Stomach (tissue), 9 donors: ENCODE measurements around the gene IGFBP4. TPM values are rescaled to one million over a fixed set of nuclear protein-coding genes. Genes with fewer than 3 reads are reported as not detected.

ENCODE experiments used
- DNase-seq, 2 donors: peaks; one replicate each; pipeline versions ENCODE4 v3.0.0 to v3.0.0-alpha.2; 2013 to 2019
- H3K27ac ChIP-seq, 5 donors: fragments of 200-600 bp in 4 of 5; sonication (generic) in 4 of 5; one replicate each; pipeline ENCODE4 v1.5.1; 2013 to 2019; ENCODE audit warnings: mild to moderate bottlenecking in 1 of 5, moderate library complexity in 1 of 5
- H3K27me3 ChIP-seq, 3 donors: fragments of 200-600 bp; sonication (generic); one replicate each; pipeline ENCODE4 v1.5.1; 2017 to 2019; ENCODE audit warnings: mixed run types in 1 of 3
- H3K36me3 ChIP-seq, 4 donors: fragments of 200-600 bp; sonication (generic); 1 replicate in 3 of 4; 2 replicates in 1 of 4; pipeline ENCODE4 v1.5.1; 2016 to 2019
- H3K4me1 ChIP-seq, 4 donors: fragments of 200-600 bp; sonication (generic); one replicate each; pipeline ENCODE4 v1.5.1; 2016 to 2019
- H3K4me3 ChIP-seq, 4 donors: fragments of 200-600 bp; sonication (generic) in 3 of 4; one replicate each; pipeline ENCODE4 v1.5.1; 2016 to 2019; ENCODE audit warnings: mild to moderate bottlenecking in 1 of 4
- H3K9me3 ChIP-seq, 4 donors: fragments of 200-600 bp; sonication (generic); one replicate each; pipeline ENCODE4 v1.5.1; 2016 to 2019
- EP300 ChIP-seq: sonication (generic); formaldehyde crosslinking; IDR thresholded peaks from one replicate; pipeline ENCODE4 v1.6.1; 2017; ENCODE audit warnings: antibody characterized with exemption
- POLR2A ChIP-seq, 4 donors: fragments of 450-650 bp; IDR thresholded peaks; one replicate each; pipeline ENCODE4 v1.6.1; 2016; ENCODE audit warnings: antibody characterized with exemption in 4 of 4, control low read depth in 2 of 4, mild to moderate bottlenecking in 1 of 4, moderate library complexity in 1 of 4
- POLR2AphosphoS5 ChIP-seq, 3 donors: sonication (generic); formaldehyde crosslinking; IDR thresholded peaks; one replicate each; pipeline ENCODE4 v1.6.1; 2016; ENCODE audit warnings: antibody characterized with exemption in 3 of 3
- WGBS, 5 donors: extraction: QIAGEN DNeasy Blood & Tissue Kit in 3 of 5; methylation state at CpG; one replicate each; pipeline versions ENCODE4 v1.1.5 to v1.1.7; 2013 to 2018; 5-methylcytosine and 5-hydroxymethylcytosine counted together
- intact Hi-C: fragments of 100-400 bp; cut with DNase I; formaldehyde crosslinking; loops from one replicate; pipeline ENCODE4 v1.15.1; 2023; ENCODE audit warnings: low total_unique reads
- polyA plus RNA-seq, 3 donors: library from polyadenylated mRNA; stranded (reverse); fragments of 200-250 nt; gene quantifications; one replicate each; pipeline ENCODE4 v1.2.3, GENCODE V29; 2013
- total RNA-seq, 5 donors: library from RNA; depleted of rRNA; stranded (reverse); fragments of >200 nt; gene quantifications; one replicate each; pipeline versions ENCODE4 v1.1.0 to v1.2.3, GENCODE V29; 2014 to 2016
- TF ChIP-seq, protein P1 (sequence below), 7 experiments: fragments of 450-650 bp in 4 of 7; fragments of 200-600 bp in 3 of 7; sonication (generic) in 3 of 7; IDR thresholded peaks; one replicate each; pipeline ENCODE4 v1.5.1; 2016 to 2019; ENCODE audit warnings: antibody characterized with exemption in 7 of 7, control low read depth in 2 of 7, mild to moderate bottlenecking in 1 of 7
- donor health status: healthy with polysubstance abuse.
- donor health status: Bipolar disorder and iron deficiency.
- donor health status: healthy.

IGFBP4 gene
- total and polyA plus RNA-seq, 8 donors, result 71.2 to 658 (median 157) TPM

GRCh38 chr17:40473573-40474365 is 30.5 kb downstream of the IGFBP4 start:
- Histone ChIP-seq H3K27ac (peak overlapping the region in 4 of 5 donors; percentile 12 to 82 (median 50)), H3K9me3 (no peaks in the 10 kb centered on the region), H3K27me3 (no peaks in the 10 kb centered on the region), H3K4me3 (no peak overlapping the region), H3K4me1 (peaks cover 5 to 65% (median 29%) of the 10 kb centered on the region in 4 donors), H3K36me3 (no peaks in the 10 kb centered on the region)
- WGBS, 5 donors, result 64 to 70% (median 67%) methylated on average over 16 of the region's 16 CpGs
- no peak for TF ChIP-seq EP300
- no peak for TF ChIP-seq POLR2AphosphoS5 (IDR thresholded peaks at IDR 0.05)
- TF ChIP-seq POLR2A (IDR thresholded peaks at IDR 0.05), result no peak
- TF ChIP-seq, protein P1, sequence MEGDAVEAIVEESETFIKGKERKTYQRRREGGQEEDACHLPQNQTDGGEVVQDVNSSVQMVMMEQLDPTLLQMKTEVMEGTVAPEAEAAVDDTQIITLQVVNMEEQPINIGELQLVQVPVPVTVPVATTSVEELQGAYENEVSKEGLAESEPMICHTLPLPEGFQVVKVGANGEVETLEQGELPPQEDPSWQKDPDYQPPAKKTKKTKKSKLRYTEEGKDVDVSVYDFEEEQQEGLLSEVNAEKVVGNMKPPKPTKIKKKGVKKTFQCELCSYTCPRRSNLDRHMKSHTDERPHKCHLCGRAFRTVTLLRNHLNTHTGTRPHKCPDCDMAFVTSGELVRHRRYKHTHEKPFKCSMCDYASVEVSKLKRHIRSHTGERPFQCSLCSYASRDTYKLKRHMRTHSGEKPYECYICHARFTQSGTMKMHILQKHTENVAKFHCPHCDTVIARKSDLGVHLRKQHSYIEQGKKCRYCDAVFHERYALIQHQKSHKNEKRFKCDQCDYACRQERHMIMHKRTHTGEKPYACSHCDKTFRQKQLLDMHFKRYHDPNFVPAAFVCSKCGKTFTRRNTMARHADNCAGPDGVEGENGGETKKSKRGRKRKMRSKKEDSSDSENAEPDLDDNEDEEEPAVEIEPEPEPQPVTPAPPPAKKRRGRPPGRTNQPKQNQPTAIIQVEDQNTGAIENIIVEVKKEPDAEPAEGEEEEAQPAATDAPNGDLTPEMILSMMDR (IDR thresholded peaks at IDR 0.05), result no peak
- intact Hi-C loops, result no loop called here
- DNase-seq, result no peak

- Histone ChIP-seq H3K36me3 (no peaks in the 10 kb centered on the region), H3K9me3 (no peaks in the 10 kb centered on the region), H3K27ac (peak overlapping the region in 4 of 5 donors; percentile 12 to 82 (median 50)), H3K4me3 (no peak overlapping the region), H3K4me1 (peaks cover 5 to 65% (median 29%) of the 10 kb centered on the region in 4 donors), H3K27me3 (no peaks in the 10 kb centered on the region)
- no peak for DNase-seq
- intact Hi-C loops, result no loop called here
- TF ChIP-seq POLR2A (IDR thresholded peaks at IDR 0.05), result no peak
- TF ChIP-seq, protein P1 (IDR thresholded peaks at IDR 0.05), result no peak
- no peak for TF ChIP-seq POLR2AphosphoS5 (IDR thresholded peaks at IDR 0.05)
- no peak for TF ChIP-seq EP300
- WGBS, 5 donors, result 80 to 91% (median 86%) methylated on average over 9 of the region's 9 CpGs
These were observed 31.3 kb downstream of the IGFBP4 start for GRCh38 chr17:40474419-40475002.

DNA sequence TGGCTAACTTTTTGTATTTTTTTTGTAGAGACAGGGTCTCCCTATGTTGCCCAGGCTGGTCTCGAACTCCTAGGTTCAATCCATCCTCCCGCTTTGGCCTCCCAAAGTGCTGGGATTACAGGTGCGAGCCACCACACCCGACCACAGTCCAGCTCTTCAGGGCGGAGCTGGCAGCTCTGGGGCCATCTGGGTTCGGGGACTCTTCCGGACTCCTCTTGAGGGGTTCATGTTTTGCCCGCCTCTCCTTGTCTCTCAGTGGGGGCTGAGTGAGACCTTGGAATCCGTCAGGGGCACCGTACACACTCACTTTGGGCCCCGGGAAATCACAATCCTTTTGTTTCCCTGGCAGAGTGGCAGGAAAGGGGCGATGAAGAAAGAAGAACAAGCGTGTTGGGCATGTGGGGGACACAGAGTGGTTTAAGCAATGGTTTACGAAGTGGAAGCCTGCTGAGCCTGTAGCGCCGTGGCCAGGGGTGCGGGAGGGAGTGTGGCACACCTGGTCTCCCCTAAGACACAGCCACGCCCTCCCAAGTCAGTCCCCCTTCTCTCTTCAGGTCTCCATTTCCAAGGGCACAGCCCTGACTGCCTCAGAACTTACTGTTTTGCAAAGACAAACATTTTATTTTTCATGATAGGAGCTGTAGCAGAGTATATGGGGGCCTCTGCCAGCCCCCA is 32.1 kb downstream of the IGFBP4 start:
- Histone ChIP-seq H3K27me3 (no peaks in the 10 kb centered on the region), H3K36me3 (no peaks in the 10 kb centered on the region), H3K9me3 (no peaks in the 10 kb centered on the region), H3K4me1 (peaks cover 5 to 65% (median 31%) of the 10 kb centered on the region in 4 donors), H3K27ac (peak overlapping the region in 4 of 5 donors; percentile 12 to 82 (median 50)), H3K4me3 (no peak overlapping the region)
- no peak for DNase-seq
- 88 to 93% (median 91%) methylated on average over 18 of the region's 18 CpGs for WGBS, 5 donors
- no peak for TF ChIP-seq POLR2A (IDR thresholded peaks at IDR 0.05)
- no peak for TF ChIP-seq POLR2AphosphoS5 (IDR thresholded peaks at IDR 0.05)
- no peak for TF ChIP-seq EP300
- TF ChIP-seq, protein P1 (IDR thresholded peaks at IDR 0.05), result no peak
- intact Hi-C loops, result no loop called here

- H3K36me3 ChIP-seq, result no peaks in the 10 kb centered on the region
- intact Hi-C loops, result no loop called here
- no peak for DNase-seq
- H3K4me3 ChIP-seq, result no peak overlapping the region
- no peaks in the 10 kb centered on the region for H3K9me3 ChIP-seq
- WGBS, 5 donors, result 78 to 100% (median 91%) methylated on average over 1 of the region's 1 CpG; no CpG with 5 or more reads in 1 of the 5 donors
- H3K4me1 ChIP-seq, result peaks cover 5 to 44% (median 31%) of the 10 kb centered on the region in 4 donors
- H3K27ac ChIP-seq, result no peak overlapping the region
- TF ChIP-seq POLR2AphosphoS5 (IDR thresholded peaks at IDR 0.05), result no peak
- no peak for TF ChIP-seq POLR2A (IDR thresholded peaks at IDR 0.05)
- no peak for TF ChIP-seq EP300
- TF ChIP-seq, protein P1 (IDR thresholded peaks at IDR 0.05), result no peak
- no peaks in the 10 kb centered on the region for H3K27me3 ChIP-seq
These were observed 34.5 kb downstream of the IGFBP4 start for GRCh38 chr17:40477796-40478195.
